Measurements from ENCODE around the gene ALPK3. TPM values are rescaled to one million over a fixed set of nuclear protein-coding genes. Genes with fewer than 3 reads are reported as not detected.

The ALPK3 gene
- total and polyA plus RNA-seq, 2 experiments from 2014 or later = 3.7 to 29.7 TPM

DNA sequence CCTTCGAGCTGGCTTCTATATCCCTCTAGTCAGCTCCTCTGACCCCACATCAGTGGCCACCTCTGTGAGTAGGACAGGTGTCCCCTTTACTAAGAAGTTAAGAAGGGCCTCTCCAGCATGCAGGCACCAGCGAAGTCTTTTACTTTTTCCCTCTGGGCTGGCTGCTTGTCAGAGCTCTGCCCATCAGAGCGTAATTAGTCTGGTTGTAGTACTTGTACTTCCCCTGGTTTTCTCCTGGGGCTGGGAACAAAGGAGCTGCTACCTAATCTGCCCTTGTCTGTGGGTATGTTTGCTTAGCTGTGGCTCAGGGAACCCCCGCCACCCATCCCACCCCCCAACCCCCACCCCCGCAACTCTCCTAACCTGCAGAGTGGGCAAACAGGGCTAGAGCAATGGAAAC, 27.4 kb upstream of the ALPK3 start (continued):
- TF ChIP-seq, protein P1, sequence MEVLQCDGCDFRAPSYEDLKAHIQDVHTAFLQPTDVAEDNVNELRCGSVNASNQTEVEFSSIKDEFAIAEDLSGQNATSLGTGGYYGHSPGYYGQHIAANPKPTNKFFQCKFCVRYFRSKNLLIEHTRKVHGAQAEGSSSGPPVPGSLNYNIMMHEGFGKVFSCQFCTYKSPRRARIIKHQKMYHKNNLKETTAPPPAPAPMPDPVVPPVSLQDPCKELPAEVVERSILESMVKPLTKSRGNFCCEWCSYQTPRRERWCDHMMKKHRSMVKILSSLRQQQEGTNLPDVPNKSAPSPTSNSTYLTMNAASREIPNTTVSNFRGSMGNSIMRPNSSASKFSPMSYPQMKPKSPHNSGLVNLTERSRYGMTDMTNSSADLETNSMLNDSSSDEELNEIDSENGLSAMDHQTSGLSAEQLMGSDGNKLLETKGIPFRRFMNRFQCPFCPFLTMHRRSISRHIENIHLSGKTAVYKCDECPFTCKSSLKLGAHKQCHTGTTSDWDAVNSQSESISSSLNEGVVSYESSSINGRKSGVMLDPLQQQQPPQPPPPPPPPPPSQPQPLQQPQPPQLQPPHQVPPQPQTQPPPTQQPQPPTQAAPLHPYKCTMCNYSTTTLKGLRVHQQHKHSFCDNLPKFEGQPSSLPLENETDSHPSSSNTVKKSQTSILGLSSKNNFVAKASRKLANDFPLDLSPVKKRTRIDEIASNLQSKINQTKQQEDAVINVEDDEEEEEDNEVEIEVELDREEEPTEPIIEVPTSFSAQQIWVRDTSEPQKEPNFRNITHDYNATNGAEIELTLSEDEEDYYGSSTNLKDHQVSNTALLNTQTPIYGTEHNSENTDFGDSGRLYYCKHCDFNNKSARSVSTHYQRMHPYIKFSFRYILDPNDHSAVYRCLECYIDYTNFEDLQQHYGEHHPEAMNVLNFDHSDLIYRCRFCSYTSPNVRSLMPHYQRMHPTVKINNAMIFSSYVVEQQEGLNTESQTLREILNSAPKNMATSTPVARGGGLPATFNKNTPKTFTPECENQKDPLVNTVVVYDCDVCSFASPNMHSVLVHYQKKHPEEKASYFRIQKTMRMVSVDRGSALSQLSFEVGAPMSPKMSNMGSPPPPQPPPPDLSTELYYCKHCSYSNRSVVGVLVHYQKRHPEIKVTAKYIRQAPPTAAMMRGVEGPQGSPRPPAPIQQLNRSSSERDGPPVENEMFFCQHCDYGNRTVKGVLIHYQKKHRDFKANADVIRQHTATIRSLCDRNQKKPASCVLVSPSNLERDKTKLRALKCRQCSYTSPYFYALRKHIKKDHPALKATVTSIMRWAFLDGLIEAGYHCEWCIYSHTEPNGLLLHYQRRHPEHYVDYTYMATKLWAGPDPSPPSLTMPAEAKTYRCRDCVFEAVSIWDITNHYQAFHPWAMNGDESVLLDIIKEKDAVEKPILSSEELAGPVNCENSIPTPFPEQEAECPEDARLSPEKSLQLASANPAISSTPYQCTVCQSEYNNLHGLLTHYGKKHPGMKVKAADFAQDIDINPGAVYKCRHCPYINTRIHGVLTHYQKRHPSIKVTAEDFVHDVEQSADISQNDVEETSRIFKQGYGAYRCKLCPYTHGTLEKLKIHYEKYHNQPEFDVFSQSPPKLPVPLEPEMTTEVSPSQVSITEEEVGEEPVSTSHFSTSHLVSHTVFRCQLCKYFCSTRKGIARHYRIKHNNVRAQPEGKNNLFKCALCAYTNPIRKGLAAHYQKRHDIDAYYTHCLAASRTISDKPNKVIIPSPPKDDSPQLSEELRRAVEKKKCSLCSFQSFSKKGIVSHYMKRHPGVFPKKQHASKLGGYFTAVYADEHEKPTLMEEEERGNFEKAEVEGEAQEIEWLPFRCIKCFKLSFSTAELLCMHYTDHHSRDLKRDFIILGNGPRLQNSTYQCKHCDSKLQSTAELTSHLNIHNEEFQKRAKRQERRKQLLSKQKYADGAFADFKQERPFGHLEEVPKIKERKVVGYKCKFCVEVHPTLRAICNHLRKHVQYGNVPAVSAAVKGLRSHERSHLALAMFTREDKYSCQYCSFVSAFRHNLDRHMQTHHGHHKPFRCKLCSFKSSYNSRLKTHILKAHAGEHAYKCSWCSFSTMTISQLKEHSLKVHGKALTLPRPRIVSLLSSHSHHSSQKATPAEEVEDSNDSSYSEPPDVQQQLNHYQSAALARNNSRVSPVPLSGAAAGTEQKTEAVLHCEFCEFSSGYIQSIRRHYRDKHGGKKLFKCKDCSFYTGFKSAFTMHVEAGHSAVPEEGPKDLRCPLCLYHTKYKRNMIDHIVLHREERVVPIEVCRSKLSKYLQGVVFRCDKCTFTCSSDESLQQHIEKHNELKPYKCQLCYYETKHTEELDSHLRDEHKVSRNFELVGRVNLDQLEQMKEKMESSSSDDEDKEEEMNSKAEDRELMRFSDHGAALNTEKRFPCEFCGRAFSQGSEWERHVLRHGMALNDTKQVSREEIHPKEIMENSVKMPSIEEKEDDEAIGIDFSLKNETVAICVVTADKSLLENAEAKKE (CRISPR knock-in tag; IDR thresholded peaks at IDR 0.05) = no peak

DNA sequence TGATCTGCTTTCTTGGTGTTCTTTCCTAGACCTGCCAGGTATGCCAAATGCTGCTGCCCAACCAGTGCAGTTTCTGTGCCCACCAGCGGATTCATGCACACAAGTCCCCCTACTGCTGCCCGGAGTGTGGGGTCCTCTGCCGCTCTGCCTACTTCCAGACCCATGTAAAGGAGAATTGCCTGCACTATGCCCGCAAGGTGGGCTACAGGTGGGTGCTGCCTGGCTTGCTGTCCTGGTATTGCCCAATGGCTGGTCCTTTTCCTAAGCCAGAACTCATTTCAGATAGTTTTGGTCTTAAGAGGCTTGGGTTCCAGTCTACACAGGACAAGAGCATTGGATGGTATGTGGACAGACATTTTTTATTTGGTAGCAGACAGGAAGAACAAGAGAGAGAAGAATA, 26.5 kb upstream of the ALPK3 start:
- Histone ChIP-seq H3F3A (replicated peaks; ENCODE audit: low read depth) (no peaks in the 10 kb centered on the region; the same call in 1 of the 2 replicates), H3K79me2 (replicated peaks; ENCODE audit: insufficient read depth) (peaks cover 37% of the 10 kb centered on the region), H3K4me1 (ENCODE audit: insufficient read depth) (no peaks in the 10 kb centered on the region), H3K36me3 (ENCODE audit: insufficient read depth) (peaks cover 10% of the 10 kb centered on the region; the same call in 1 of the 2 replicates), H3K4me2 (no peak overlapping the region), H3K4me3 (no peak overlapping the region), H2AFZ (no peak overlapping the region), H3K9me2 (ENCODE audit: insufficient read depth) (no peaks in the 10 kb centered on the region), H3K27ac (ENCODE audit: low read depth) (no peak overlapping the region), H3K27me3 (ENCODE audit: insufficient read depth) (no peaks in the 10 kb centered on the region), H4K20me1 (replicated peaks; ENCODE audit: insufficient read depth) (peaks cover 23% of the 10 kb centered on the region; the same call in 1 of the 2 replicates)
- Mint-ChIP-seq H3K27me3 (ENCODE audit: insufficient read depth, low read depth, poor library complexity) (no peaks in the 10 kb centered on the region), H3K4me3 (no peak overlapping the region), H3K4me1 (peaks cover 9% of the 10 kb centered on the region), H3K9me3 (no peaks in the 10 kb centered on the region), H3K27ac (no peak overlapping the region), H3K36me3 (ENCODE audit: low read depth) (peaks cover 15% of the 10 kb centered on the region)
- DNase-seq (ENCODE audit: low spot score) (no peak), ATAC-seq (no peak)
- TF ChIP-seq, protein P2, sequence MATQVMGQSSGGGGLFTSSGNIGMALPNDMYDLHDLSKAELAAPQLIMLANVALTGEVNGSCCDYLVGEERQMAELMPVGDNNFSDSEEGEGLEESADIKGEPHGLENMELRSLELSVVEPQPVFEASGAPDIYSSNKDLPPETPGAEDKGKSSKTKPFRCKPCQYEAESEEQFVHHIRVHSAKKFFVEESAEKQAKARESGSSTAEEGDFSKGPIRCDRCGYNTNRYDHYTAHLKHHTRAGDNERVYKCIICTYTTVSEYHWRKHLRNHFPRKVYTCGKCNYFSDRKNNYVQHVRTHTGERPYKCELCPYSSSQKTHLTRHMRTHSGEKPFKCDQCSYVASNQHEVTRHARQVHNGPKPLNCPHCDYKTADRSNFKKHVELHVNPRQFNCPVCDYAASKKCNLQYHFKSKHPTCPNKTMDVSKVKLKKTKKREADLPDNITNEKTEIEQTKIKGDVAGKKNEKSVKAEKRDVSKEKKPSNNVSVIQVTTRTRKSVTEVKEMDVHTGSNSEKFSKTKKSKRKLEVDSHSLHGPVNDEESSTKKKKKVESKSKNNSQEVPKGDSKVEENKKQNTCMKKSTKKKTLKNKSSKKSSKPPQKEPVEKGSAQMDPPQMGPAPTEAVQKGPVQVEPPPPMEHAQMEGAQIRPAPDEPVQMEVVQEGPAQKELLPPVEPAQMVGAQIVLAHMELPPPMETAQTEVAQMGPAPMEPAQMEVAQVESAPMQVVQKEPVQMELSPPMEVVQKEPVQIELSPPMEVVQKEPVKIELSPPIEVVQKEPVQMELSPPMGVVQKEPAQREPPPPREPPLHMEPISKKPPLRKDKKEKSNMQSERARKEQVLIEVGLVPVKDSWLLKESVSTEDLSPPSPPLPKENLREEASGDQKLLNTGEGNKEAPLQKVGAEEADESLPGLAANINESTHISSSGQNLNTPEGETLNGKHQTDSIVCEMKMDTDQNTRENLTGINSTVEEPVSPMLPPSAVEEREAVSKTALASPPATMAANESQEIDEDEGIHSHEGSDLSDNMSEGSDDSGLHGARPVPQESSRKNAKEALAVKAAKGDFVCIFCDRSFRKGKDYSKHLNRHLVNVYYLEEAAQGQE (IDR thresholded peaks at IDR 0.05; ENCODE audit: unreplicated experiment) = no peak
- TF ChIP-seq EZH2 (IDR thresholded peaks at IDR 0.05; ENCODE audit: low read depth, unreplicated experiment) (no peak), ZNF331 (CRISPR knock-in tag; IDR thresholded peaks at IDR 0.05; ENCODE audit: low read depth) (no peak), CREB1 (CRISPR knock-in tag; IDR thresholded peaks at IDR 0.05; ENCODE audit: low read depth) (no peak), NANOG (IDR thresholded peaks at IDR 0.05; ENCODE audit: borderline replicate concordance) (no peak), EZH2phosphoT487 (IDR thresholded peaks at IDR 0.05; ENCODE audit: unreplicated experiment) (no peak), POLR2AphosphoS5 (IDR thresholded peaks at IDR 0.05; ENCODE audit: low read depth) (no peak)
- TF ChIP-seq, protein P3, sequence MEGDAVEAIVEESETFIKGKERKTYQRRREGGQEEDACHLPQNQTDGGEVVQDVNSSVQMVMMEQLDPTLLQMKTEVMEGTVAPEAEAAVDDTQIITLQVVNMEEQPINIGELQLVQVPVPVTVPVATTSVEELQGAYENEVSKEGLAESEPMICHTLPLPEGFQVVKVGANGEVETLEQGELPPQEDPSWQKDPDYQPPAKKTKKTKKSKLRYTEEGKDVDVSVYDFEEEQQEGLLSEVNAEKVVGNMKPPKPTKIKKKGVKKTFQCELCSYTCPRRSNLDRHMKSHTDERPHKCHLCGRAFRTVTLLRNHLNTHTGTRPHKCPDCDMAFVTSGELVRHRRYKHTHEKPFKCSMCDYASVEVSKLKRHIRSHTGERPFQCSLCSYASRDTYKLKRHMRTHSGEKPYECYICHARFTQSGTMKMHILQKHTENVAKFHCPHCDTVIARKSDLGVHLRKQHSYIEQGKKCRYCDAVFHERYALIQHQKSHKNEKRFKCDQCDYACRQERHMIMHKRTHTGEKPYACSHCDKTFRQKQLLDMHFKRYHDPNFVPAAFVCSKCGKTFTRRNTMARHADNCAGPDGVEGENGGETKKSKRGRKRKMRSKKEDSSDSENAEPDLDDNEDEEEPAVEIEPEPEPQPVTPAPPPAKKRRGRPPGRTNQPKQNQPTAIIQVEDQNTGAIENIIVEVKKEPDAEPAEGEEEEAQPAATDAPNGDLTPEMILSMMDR (conservative IDR thresholded peaks at IDR 0.05; ENCODE audit: low read depth in 2 of 2) = no peak
- TF ChIP-seq, protein P4, sequence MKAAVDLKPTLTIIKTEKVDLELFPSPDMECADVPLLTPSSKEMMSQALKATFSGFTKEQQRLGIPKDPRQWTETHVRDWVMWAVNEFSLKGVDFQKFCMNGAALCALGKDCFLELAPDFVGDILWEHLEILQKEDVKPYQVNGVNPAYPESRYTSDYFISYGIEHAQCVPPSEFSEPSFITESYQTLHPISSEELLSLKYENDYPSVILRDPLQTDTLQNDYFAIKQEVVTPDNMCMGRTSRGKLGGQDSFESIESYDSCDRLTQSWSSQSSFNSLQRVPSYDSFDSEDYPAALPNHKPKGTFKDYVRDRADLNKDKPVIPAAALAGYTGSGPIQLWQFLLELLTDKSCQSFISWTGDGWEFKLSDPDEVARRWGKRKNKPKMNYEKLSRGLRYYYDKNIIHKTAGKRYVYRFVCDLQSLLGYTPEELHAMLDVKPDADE (IDR thresholded peaks at IDR 0.05) = no peak

Measured in GM23338 (cell line).